B cell (primary cell): ENCODE measurements around the gene TJP3. TPM values are rescaled to one million over a fixed set of nuclear protein-coding genes. Genes with fewer than 3 reads are reported as not detected.

Experiments used
- ATAC-seq: fragments of 200-7000 bp; cut with Tn5 transposase; one replicate; pipeline ENCODE4 v1.10.0; 2021; ENCODE audit warnings: low read depth, mild to moderate bottlenecking, moderate number of reproducible peaks, moderate library complexity
- CTCF ChIA-PET: fragments of 350-600 bp; sonication (Branson Sonifier 250); formaldehyde crosslinking; loops from one replicate; lab custom pipeline; 2021; ENCODE audit warnings: antibody characterized with exemption, inconsistent platforms; lab: Charles Lee
- POLR2A ChIA-PET: fragments of 350-600 bp; sonication (Branson Sonifier 250); formaldehyde crosslinking; loops from one replicate; lab custom pipeline; 2021; ENCODE audit warnings: antibody characterized with exemption; lab: Charles Lee
- DNase-seq: peaks from one replicate; pipeline ENCODE4 v3.0.0; 2013
- H2AFZ ChIP-seq: 2 replicates; pipeline ENCODE4 v1.6.1; 2012; ENCODE audit warnings: mild to moderate bottlenecking, low read depth, low read length; ENCODE audit not compliant: insufficient read depth, poor library complexity, severe bottlenecking
- H3K27ac ChIP-seq, 2 donors: 1 replicate in 1 of 2; 2 replicates in 1 of 2; pipeline ENCODE4 v1.5.1; 2012 to 2013; ENCODE audit warnings: low read length in 2 of 2, mild to moderate bottlenecking in 2 of 2, moderate library complexity in 1 of 2
- H3K27me3 ChIP-seq, 4 experiments: fragments of 200-600 bp in 1 of 4; sonication (generic) in 1 of 4; replicated peaks in 1 of 4; 1 replicate in 2 of 4; 2 replicates in 2 of 4; pipeline versions ENCODE4 v1.6.1 to v1.7.0; 2013 to 2016; ENCODE audit warnings: low read length in 3 of 4, mild to moderate bottlenecking in 2 of 4, mixed read lengths in 1 of 4, moderate library complexity in 1 of 4; ENCODE audit not compliant: insufficient read depth in 4 of 4, control insufficient read depth in 3 of 4; ENCODE audit errors: control extremely low read depth in 1 of 4
- H3K36me3 ChIP-seq, 2 experiments: replicated peaks in 1 of 2; 1 replicate in 1 of 2; 2 replicates in 1 of 2; pipeline versions ENCODE4 v1.6.1 to v1.7.1; 2013; ENCODE audit warnings: low read length in 1 of 2; ENCODE audit not compliant: insufficient read depth in 2 of 2, control insufficient read depth in 1 of 2; ENCODE audit errors: control extremely low read depth in 1 of 2, extremely low read depth in 1 of 2
- H3K4me1 ChIP-seq, 2 donors: fragments of 200-600 bp in 1 of 2; sonication (generic) in 1 of 2; 1 replicate in 1 of 2; 2 replicates in 1 of 2; pipeline versions ENCODE4 v1.5.1 to v1.6.1; 2013 to 2017; ENCODE audit warnings: low read length in 2 of 2; ENCODE audit not compliant: control insufficient read depth in 2 of 2, insufficient read depth in 2 of 2
- H3K4me2 ChIP-seq: replicated peaks from 2 replicates; pipeline ENCODE3; 2012; ENCODE audit warnings: mild to moderate bottlenecking, low read depth, low read length; ENCODE audit not compliant: poor library complexity, severe bottlenecking
- H3K4me3 ChIP-seq, 5 experiments: fragments of 200-600 bp in 1 of 5; sonication (generic) in 1 of 5; 1 replicate in 3 of 5; 2 replicates in 2 of 5; pipeline versions ENCODE4 v1.5.1 to v1.7.0; 2011 to 2016; ENCODE audit warnings: low read length in 4 of 5, mild to moderate bottlenecking in 4 of 5, low read depth in 2 of 5, control low read depth in 1 of 5, moderate library complexity in 1 of 5; ENCODE audit not compliant: insufficient read depth in 1 of 5; ENCODE audit errors: control extremely low read depth in 1 of 5, extremely low read depth in 1 of 5
- H3K79me2 ChIP-seq: fragments of 200-600 bp; sonication (generic); one replicate; pipeline ENCODE4 v1.6.0; 2016; ENCODE audit warnings: low read length; ENCODE audit not compliant: control insufficient read depth, insufficient read depth
- H3K9ac ChIP-seq: fragments of 200-600 bp; sonication (generic); 2 replicates; pipeline ENCODE4 v1.6.1; 2017; ENCODE audit warnings: mild to moderate bottlenecking, low read length, moderate library complexity
- H3K9me3 ChIP-seq, 3 donors: one replicate each; pipeline versions ENCODE4 v1.6.1 to v1.7.1; 2013; ENCODE audit warnings: low read length in 2 of 3; ENCODE audit not compliant: control insufficient read depth in 2 of 3, insufficient read depth in 1 of 3; ENCODE audit errors: control extremely low read depth in 1 of 3
- H4K20me1 ChIP-seq: 2 replicates; pipeline ENCODE4 v1.6.0; 2012; ENCODE audit warnings: mild to moderate bottlenecking, low read length; ENCODE audit not compliant: insufficient read depth, control insufficient read depth, poor library complexity, severe bottlenecking
- H3K27ac Mint-ChIP-seq: one replicate; pipeline ENCODE4 v1.8.0; 2021; ENCODE audit warnings: mixed read lengths
- H3K27me3 Mint-ChIP-seq: one replicate; pipeline ENCODE4 v1.8.0; 2021; ENCODE audit warnings: mixed read lengths
- H3K4me1 Mint-ChIP-seq: one replicate; pipeline ENCODE4 v1.8.0; 2021; ENCODE audit warnings: mixed read lengths
- H3K4me3 Mint-ChIP-seq: one replicate; pipeline ENCODE4 v1.8.0; 2021; ENCODE audit warnings: mixed read lengths
- H3K9me3 Mint-ChIP-seq: one replicate; pipeline ENCODE4 v1.8.0; 2022; ENCODE audit warnings: mixed read lengths; ENCODE audit not compliant: insufficient read depth
- EZH2 ChIP-seq: IDR thresholded peaks from 2 replicates; pipeline ENCODE4 v1.6.1; 2012; ENCODE audit warnings: borderline replicate concordance, low read depth, mild to moderate bottlenecking, moderate library complexity, low read length; ENCODE audit not compliant: insufficient read depth, poor library complexity, severe bottlenecking
- WGBS: methylation state at CpG from one replicate; pipeline ENCODE4 v1.1.5; 2013; ENCODE audit warnings: missing lambda C conversion rate; ENCODE audit not compliant: insufficient coverage; 5-methylcytosine and 5-hydroxymethylcytosine counted together
- intact Hi-C: fragments of 100-400 bp; cut with micrococcal nuclease; formaldehyde crosslinking; loops from one replicate; pipeline ENCODE4 v1.10.0; 2022
- polyA plus RNA-seq: library from polyadenylated mRNA; depleted of rRNA; stranded (reverse); fragments of >200 nt; gene quantifications from 2 replicates; pipeline ENCODE4 v1.2.3, GENCODE V29; 2012
- total RNA-seq, 2 donors: library from RNA; stranded (reverse); fragments of 120-200 nt in 1 of 2; gene quantifications; 1 replicate in 1 of 2; 2 replicates in 1 of 2; pipeline versions ENCODE4 v1.2.3 to v1.2.4, GENCODE V29; 2013 to 2022
- TF ChIP-seq, protein P1 (sequence below): fragments of 200-600 bp; IDR thresholded peaks from one replicate; pipeline ENCODE4 v1.8.0; 2022; ENCODE audit warnings: antibody characterized with exemption, mild to moderate bottlenecking

Gene TJP3
- total and polyA plus RNA-seq, 2 donors (not counting 1 experiment from before 2014, with no cell fraction given): 2.1 to 2.9 TPM

DNA sequence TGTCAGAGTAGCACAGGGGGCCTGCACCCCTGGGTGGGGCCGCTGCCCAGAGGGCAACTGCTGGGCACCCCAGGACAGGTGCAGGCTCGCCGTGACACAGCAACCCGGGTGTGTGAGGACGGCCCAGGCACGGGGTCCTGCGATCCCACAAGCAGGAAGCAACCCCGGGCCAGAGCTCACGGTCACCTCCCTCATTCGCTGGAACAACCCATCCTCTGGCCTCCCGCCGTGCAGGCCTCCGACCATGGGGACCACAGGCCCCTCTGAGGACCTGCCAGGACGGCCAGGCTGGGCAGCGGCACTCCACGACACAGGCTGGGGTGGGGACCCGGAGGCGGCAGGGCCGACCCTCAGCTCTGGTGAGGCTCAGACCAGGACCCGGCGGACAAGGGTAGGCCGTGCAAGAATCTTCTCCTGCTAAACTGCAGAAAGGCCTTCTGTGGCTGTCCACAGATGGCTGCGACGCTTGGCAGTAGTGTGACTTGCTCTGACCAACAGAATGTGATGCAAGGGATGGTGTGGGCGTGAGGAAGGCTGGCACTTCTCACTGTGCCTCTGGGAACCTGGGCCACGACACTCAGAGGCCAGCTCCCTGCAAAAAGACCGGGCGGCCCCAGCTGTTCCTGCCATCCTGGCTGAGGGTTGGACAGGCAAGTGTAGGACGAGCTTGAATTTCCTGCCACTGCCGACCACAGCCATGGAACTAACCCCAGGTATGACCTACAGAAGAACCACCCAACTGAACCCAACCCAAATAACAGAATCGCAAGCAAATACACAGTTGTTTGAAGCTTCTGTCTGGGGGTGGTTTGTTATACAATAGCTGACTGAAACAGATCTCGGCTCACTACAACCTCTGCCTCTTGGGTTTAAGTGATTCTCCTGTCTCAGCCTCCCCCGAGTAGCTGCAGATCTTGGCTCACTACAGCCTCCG lies 34.4 kb upstream of the TJP3 start:
- ATAC-seq: no peak
- ChIA-PET CTCF (interaction anchor here (0.6 to 1.5 kb wide), 4 partner anchors 17 to 43 kb away, joined by 3 read pairs; partner anchors contain the start of gene PIP5K1C), POLR2A (interaction anchor here (0.7 kb wide), 1 partner anchor 436 kb away, joined by 3 read pairs; no protein-coding TSS in a partner anchor)
- Mint-ChIP-seq H3K4me1 (peaks cover 41% of the 10 kb centered on the region), H3K9me3 (no peaks in the 10 kb centered on the region), H3K27me3 (no peaks in the 10 kb centered on the region), H3K4me3 (no peak overlapping the region), H3K27ac (no peak overlapping the region)
- no peak overlapping the region for H3K9ac ChIP-seq
- no peaks in the 10 kb centered on the region for H3K36me3 ChIP-seq
- TF ChIP-seq EZH2: no peak
- TF ChIP-seq, protein P1, sequence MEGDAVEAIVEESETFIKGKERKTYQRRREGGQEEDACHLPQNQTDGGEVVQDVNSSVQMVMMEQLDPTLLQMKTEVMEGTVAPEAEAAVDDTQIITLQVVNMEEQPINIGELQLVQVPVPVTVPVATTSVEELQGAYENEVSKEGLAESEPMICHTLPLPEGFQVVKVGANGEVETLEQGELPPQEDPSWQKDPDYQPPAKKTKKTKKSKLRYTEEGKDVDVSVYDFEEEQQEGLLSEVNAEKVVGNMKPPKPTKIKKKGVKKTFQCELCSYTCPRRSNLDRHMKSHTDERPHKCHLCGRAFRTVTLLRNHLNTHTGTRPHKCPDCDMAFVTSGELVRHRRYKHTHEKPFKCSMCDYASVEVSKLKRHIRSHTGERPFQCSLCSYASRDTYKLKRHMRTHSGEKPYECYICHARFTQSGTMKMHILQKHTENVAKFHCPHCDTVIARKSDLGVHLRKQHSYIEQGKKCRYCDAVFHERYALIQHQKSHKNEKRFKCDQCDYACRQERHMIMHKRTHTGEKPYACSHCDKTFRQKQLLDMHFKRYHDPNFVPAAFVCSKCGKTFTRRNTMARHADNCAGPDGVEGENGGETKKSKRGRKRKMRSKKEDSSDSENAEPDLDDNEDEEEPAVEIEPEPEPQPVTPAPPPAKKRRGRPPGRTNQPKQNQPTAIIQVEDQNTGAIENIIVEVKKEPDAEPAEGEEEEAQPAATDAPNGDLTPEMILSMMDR: no peak
- peaks cover 0 to 19% (median 5%) of the 10 kb centered on the region in 4 experiments for H3K27me3 ChIP-seq
- H3K4me1 ChIP-seq: peaks cover 19% of the 10 kb centered on the region in 2 donors
- H4K20me1 ChIP-seq: peaks cover 86% of the 10 kb centered on the region
- H3K4me3 ChIP-seq: no peak overlapping the region
- H3K27ac ChIP-seq: no peak overlapping the region
- 96% methylated on average over 29 of the region's 34 CpGs for WGBS
- H2AFZ ChIP-seq: no peak overlapping the region
- H3K9me3 ChIP-seq: peaks cover 0 to 3% (median 0%) of the 10 kb centered on the region in 3 donors
- intact Hi-C loops: no loop called here
- DNase-seq: no peak
- H3K79me2 ChIP-seq: peaks cover 67% of the 10 kb centered on the region
- no peak overlapping the region for H3K4me2 ChIP-seq
